CD14-positive monocyte (primary cell): Measurements from ENCODE around the gene NCKAP1. TPM values are rescaled to one million over a fixed set of nuclear protein-coding genes. Genes with fewer than 3 reads are reported as not detected.

Source experiments
- DNase-seq, 3 donors: peaks; one replicate each; pipeline ENCODE4 v3.0.0-alpha.2; 2011 to 2022
- H2AFZ ChIP-seq: 2 replicates; pipeline ENCODE4 v1.6.0; 2012; ENCODE audit warnings: mild to moderate bottlenecking, low read depth, low read length, inconsistent platforms; ENCODE audit not compliant: insufficient read depth, poor library complexity, severe bottlenecking
- H3K27ac ChIP-seq, 2 donors: 1 replicate in 1 of 2; 2 replicates in 1 of 2; pipeline ENCODE4 v1.5.1; 2012 to 2013; ENCODE audit warnings: low read length in 2 of 2, control low read depth in 1 of 2, inconsistent platforms in 1 of 2, low read depth in 1 of 2, mild to moderate bottlenecking in 1 of 2
- H3K27me3 ChIP-seq, 2 donors: one replicate each; pipeline versions ENCODE4 v1.6.0 to v1.6.1; 2011 to 2013; ENCODE audit warnings: low read length in 2 of 2; ENCODE audit not compliant: control insufficient read depth in 2 of 2, insufficient read depth in 2 of 2
- H3K36me3 ChIP-seq, 2 donors: replicated peaks in 1 of 2; 1 replicate in 1 of 2; 2 replicates in 1 of 2; pipeline versions ENCODE4 v1.5.1 to v1.6.1; 2012 to 2013; ENCODE audit warnings: low read length in 2 of 2, control low read depth in 1 of 2, inconsistent platforms in 1 of 2, mild to moderate bottlenecking in 1 of 2; ENCODE audit not compliant: insufficient read depth in 2 of 2, control insufficient read depth in 1 of 2
- H3K4me1 ChIP-seq, 2 donors: 1 replicate in 1 of 2; 2 replicates in 1 of 2; pipeline versions ENCODE4 v1.5.1 to v1.6.1; 2012 to 2013; ENCODE audit warnings: low read length in 2 of 2, control low read depth in 1 of 2, inconsistent platforms in 1 of 2, mild to moderate bottlenecking in 1 of 2, moderate library complexity in 1 of 2; ENCODE audit not compliant: insufficient read depth in 2 of 2, control insufficient read depth in 1 of 2
- H3K4me2 ChIP-seq: replicated peaks from 2 replicates; pipeline ENCODE3; 2012; ENCODE audit warnings: low read length, moderate library complexity, mild to moderate bottlenecking; ENCODE audit not compliant: poor library complexity, severe bottlenecking; ENCODE audit errors: extremely low read depth
- H3K4me3 ChIP-seq, 3 experiments: fragments of 200-600 bp in 1 of 3; sonication (generic) in 1 of 3; replicated peaks in 1 of 3; 1 replicate in 2 of 3; 2 replicates in 1 of 3; pipeline ENCODE4 v1.5.1; 2011 to 2013; ENCODE audit warnings: low read length in 3 of 3, mild to moderate bottlenecking in 3 of 3, control low read depth in 2 of 3, low read depth in 2 of 3, inconsistent platforms in 1 of 3, moderate library complexity in 1 of 3
- H3K79me2 ChIP-seq: 2 replicates; pipeline ENCODE4 v1.6.0; 2012; ENCODE audit warnings: mild to moderate bottlenecking, control low read depth, inconsistent platforms, low read length, moderate library complexity; ENCODE audit not compliant: insufficient read depth
- H3K9ac ChIP-seq: 2 replicates; pipeline ENCODE4 v1.6.0; 2017; ENCODE audit warnings: low read length, mild to moderate bottlenecking; ENCODE audit not compliant: insufficient read depth, poor library complexity, severe bottlenecking
- H3K9me3 ChIP-seq, 2 donors: replicated peaks in 1 of 2; 1 replicate in 1 of 2; 2 replicates in 1 of 2; pipeline versions ENCODE4 v1.5.1 to v1.6.1; 2012 to 2013; ENCODE audit warnings: low read length in 2 of 2, control low read depth in 1 of 2; ENCODE audit not compliant: control insufficient read depth in 1 of 2, insufficient read depth in 1 of 2
- H4K20me1 ChIP-seq: 2 replicates; pipeline ENCODE4 v1.6.0; 2012; ENCODE audit warnings: mild to moderate bottlenecking, low read length, control low read depth, moderate library complexity; ENCODE audit not compliant: insufficient read depth
- H3K27ac Mint-ChIP-seq, 7 donors: one replicate each; pipeline ENCODE4 v1.8.0; 2020; ENCODE audit warnings: mild to moderate bottlenecking in 7 of 7, mixed read lengths in 7 of 7, moderate library complexity in 6 of 7, inconsistent platforms in 2 of 7
- H3K27me3 Mint-ChIP-seq, 3 donors: one replicate each; pipeline ENCODE4 v1.8.0; 2021 to 2022; ENCODE audit warnings: low read depth in 3 of 3, mild to moderate bottlenecking in 3 of 3, mixed read lengths in 3 of 3, moderate library complexity in 3 of 3, inconsistent platforms in 1 of 3
- H3K36me3 Mint-ChIP-seq, 2 donors: one replicate each; pipeline ENCODE4 v1.8.0; 2020; ENCODE audit warnings: mixed read lengths in 2 of 2, inconsistent platforms in 1 of 2, mild to moderate bottlenecking in 1 of 2
- H3K4me1 Mint-ChIP-seq: one replicate; pipeline ENCODE4 v1.8.0; 2020; ENCODE audit warnings: mild to moderate bottlenecking, mixed read lengths
- H3K4me3 Mint-ChIP-seq, 2 donors: one replicate each; pipeline ENCODE4 v1.8.0; 2020; ENCODE audit warnings: mild to moderate bottlenecking in 2 of 2, mixed read lengths in 2 of 2, moderate library complexity in 1 of 2
- H3K9me3 Mint-ChIP-seq, 7 donors: one replicate each; pipeline ENCODE4 v1.8.0; 2020 to 2022; ENCODE audit warnings: mixed read lengths in 7 of 7, mild to moderate bottlenecking in 6 of 7, moderate library complexity in 6 of 7, inconsistent platforms in 2 of 7
- CTCF ChIP-seq: fragments of 200-600 bp; IDR thresholded peaks from one replicate; pipeline ENCODE4 v1.8.0; 2022; ENCODE audit warnings: antibody characterized with exemption, mild to moderate bottlenecking
- WGBS: methylation state at CpG from one replicate; pipeline ENCODE4 v1.1.5; 2013; ENCODE audit warnings: missing lambda C conversion rate; ENCODE audit not compliant: insufficient coverage; 5-methylcytosine and 5-hydroxymethylcytosine counted together
- intact Hi-C, 2 donors: fragments of 100-400 bp; cut with micrococcal nuclease; formaldehyde crosslinking; loops; one replicate each; pipeline versions ENCODE4 v1.15.0 to v1.15.1; 2023
- polyA plus RNA-seq, 3 donors: library from polyadenylated mRNA; depleted of rRNA in 1 of 3; unstranded in 2 of 3; stranded (reverse) in 1 of 3; fragments of 300-500 nt in 2 of 3; fragments of >200 nt in 1 of 3; fragmentation: Illumina TruSeq in 2 of 3; gene quantifications; 1 replicate in 2 of 3; 2 replicates in 1 of 3; pipeline ENCODE4 v1.2.3, GENCODE V29; 2012 to 2021

Gene NCKAP1
- polyA plus RNA-seq, 3 donors = 0.01 TPM; not detected in 2

GRCh38 chr2:182941121-182941722 lies 97.0 kb downstream of the NCKAP1 start:
- Histone ChIP-seq H3K4me3 (no peak overlapping the region), H3K4me1 (no peaks in the 10 kb centered on the region), H3K79me2 (no peaks in the 10 kb centered on the region), H2AFZ (no peak overlapping the region), H3K4me2 (no peak overlapping the region), H3K27me3 (no peaks in the 10 kb centered on the region), H3K9me3 (no peaks in the 10 kb centered on the region), H4K20me1 (no peaks in the 10 kb centered on the region), H3K36me3 (no peaks in the 10 kb centered on the region), H3K9ac (no peak overlapping the region), H3K27ac (no peak overlapping the region)
- no peak for DNase-seq
- Mint-ChIP-seq H3K9me3 (no peaks in the 10 kb centered on the region), H3K4me1 (no peaks in the 10 kb centered on the region), H3K4me3 (no peak overlapping the region), H3K27me3 (peaks cover 0 to 4% (median 3%) of the 10 kb centered on the region in 3 donors), H3K36me3 (no peaks in the 10 kb centered on the region), H3K27ac (no peak overlapping the region)
- no peak for TF ChIP-seq CTCF
- WGBS = no CpG with 5 or more reads among the region's 2 CpGs
- intact Hi-C loops = no loop called here

GRCh38 chr2:182937870-182938269 lies 100.4 kb downstream of the NCKAP1 start:
- Histone ChIP-seq H3K27ac (no peak overlapping the region), H3K4me1 (no peaks in the 10 kb centered on the region), H3K9me3 (no peaks in the 10 kb centered on the region), H4K20me1 (no peaks in the 10 kb centered on the region), H3K27me3 (no peaks in the 10 kb centered on the region), H3K36me3 (no peaks in the 10 kb centered on the region), H3K4me2 (no peak overlapping the region), H3K9ac (no peak overlapping the region), H2AFZ (no peak overlapping the region), H3K79me2 (no peaks in the 10 kb centered on the region), H3K4me3 (no peak overlapping the region)
- Mint-ChIP-seq H3K4me1 (no peaks in the 10 kb centered on the region), H3K9me3 (peaks cover 0 to 5% (median 0%) of the 10 kb centered on the region in 7 donors), H3K27me3 (peaks cover 2 to 3% (median 2%) of the 10 kb centered on the region in 3 donors), H3K4me3 (no peak overlapping the region), H3K27ac (no peak overlapping the region), H3K36me3 (no peaks in the 10 kb centered on the region)
- no peak for TF ChIP-seq CTCF
- intact Hi-C loops = no loop called here
- 94% methylated on average over 2 of the region's 3 CpGs for WGBS
- no peak for DNase-seq
